DMS53 treated with DMSO at 0.1 percent for 48 hours (cell line): ENCODE measurements around the gene UBR3.
"Not testable (repeated sequence)": the region's sequence is repeated elsewhere in the genome, so short reads cannot be mapped to it uniquely, and the experiment has no call there.

Experiments
- DNase-seq: peaks from one replicate; lab custom pipeline; 2025; ENCODE audit not compliant: unreplicated experiment; lab: John Stamatoyannopoulos, UW

UBR3 gene

DNA sequence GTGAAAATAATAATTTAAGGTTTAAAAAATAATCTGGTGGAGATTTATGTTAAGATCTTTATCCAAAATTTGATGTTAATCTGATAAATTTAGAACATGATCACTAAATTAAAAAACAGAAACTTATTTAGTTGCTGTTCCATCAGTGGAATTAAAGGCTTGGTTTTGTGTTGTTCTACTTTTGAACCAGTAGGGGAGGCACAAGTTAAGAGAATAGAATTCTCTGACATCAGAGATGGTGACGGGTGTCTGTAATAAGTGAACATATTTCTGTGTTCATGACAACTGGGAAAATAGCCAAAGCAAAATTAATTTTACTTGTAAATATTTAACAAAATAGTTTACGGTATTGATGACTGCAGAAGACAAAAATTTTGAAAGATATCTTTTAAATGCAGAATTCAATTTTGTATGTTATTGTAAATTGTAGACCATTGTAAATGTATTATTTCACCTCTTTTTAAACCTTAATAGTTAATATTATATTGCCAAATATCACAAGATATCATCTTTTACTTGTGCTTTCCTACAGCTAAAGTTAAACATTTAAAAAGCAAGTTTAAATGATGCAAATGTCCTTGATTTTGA is 106.0 kb downstream of the UBR3 start:
- peak; percentile 62 for DNase-seq

DNA sequence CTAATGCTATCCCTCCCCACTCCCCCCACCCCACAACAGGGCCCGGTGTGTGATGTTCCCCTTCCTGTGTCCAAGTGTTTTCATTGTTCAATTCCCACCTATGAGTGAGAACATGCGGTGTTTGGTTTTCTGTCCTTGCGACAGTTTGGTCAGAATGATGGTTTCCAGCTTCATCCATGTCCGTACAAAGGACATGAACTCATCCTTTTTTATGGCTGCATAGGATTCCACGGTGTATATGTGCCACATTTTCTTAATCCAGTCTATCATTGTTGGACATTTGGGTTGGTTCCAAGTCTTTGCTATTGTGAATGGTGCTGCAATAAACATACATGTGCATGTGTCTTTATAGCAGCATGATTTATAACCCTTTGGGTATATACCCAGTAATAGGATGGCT is 109.4 kb downstream of the UBR3 start:
- not testable (repeated sequence) for DNase-seq

DNA sequence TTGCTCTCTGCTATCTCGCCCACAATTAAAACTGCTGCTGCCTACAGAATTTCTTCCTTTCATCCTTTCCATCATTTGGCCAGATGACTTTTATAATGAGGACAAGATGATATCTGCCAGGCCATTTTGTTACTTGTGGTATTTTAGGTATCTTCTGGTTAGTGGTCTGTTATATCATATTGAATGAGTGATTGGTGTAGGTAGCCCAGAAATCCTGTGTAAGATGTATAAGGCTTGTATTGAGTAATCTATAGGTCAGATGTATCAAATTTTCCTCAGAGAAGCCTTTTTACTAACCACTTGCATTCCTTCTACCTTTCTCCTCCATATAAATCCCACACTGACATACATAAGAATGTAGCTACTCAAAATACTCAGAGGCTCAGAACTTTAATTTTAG is 118.3 kb downstream of the UBR3 start:
- no peak for DNase-seq

DNA sequence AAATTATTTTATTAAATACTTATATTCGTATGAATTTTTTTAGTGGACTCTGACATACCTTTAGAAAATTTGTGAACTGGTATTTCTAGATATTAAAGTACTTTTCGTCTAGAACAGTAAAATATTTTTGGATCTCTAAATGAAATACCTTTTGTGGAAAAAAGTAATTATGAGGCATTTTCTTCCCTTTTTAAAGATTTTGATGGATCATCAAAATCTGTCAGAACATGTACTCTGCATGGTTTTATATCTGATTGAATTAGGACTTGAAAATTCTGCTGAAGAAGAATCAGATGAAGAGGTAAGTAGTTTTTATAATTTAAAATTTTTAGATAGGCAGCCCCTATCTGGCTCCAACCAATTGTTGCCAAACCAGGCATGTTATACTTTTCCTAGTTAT is 118.8 kb downstream of the UBR3 start:
- no peak for DNase-seq

DNA sequence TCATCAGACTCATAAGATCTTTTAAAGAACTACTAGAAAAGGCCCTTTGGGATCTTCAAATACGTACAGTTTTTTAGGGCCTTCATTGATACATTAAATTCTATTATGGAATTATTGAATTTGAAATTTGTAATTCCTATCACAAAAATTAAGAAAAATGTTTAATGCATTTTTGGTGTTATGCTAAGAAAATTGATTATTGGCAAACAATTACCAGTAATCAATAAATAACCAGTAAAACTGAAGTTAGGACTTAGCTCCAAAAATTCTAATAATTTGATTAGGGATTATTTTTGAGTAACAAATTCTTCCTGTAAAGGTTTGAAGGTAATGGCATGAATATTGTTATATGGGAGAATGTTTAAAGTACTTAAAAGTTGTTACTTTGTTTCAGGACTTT is 119.3 kb downstream of the UBR3 start:
- no peak for DNase-seq

DNA sequence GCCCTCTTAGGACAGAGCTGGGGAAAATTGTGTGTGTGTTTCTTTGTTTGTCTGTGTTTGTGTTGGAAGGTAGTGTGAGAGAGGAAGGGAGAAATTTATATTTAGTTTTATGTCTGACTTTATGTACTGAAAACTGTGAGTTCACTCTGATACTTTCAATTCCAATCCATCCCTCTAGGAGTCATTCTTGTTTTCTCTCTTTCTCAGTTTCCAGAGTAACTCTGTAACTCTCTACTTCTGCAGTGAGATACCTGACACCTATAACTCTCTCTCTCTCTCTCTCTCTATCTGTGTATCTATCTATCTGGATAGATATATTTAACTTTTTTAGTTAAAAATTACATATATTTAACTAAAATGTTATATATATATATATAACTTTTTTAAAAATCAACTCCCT is 128.7 kb downstream of the UBR3 start:
- DNase-seq: no peak

DNA sequence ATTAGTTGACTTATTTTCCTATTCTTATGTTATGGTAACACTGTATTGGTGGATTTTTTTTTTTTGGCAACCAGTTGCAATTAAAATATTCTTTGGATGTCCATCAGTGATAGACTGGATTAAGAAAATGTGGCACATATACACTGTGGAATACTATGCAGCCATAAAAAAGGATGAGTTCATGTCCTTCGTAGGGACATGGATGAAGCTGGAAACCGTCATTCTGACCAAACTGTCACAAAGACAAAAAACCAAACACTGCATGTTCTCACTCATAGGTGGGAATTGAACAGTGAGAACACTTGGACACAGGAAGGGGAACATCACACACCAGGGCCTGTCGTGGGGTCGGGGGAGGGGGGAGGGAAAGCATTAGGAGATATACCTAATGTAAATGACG is 130.0 kb downstream of the UBR3 start:
- DNase-seq: not testable (repeated sequence)

DNA sequence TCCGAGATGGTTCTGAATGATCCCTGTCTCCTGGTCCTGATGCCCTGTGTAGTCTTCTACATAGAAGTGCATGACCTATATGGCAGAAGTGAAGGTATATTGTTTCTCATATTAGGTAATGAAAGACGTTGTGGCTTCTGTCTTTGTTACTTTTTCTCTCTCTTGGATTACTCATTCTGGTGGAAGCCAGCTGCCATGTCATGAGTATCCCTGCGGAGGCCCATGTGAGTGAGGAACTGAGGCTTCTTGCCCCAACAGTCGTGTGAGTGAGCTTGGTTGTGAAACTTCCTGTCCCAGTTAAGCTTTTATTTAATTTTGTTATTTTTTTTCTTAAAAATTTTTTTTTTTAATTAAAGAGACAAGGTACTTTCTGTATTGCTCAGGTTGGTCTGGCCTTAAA is 134.7 kb downstream of the UBR3 start:
- no peak for DNase-seq

DNA sequence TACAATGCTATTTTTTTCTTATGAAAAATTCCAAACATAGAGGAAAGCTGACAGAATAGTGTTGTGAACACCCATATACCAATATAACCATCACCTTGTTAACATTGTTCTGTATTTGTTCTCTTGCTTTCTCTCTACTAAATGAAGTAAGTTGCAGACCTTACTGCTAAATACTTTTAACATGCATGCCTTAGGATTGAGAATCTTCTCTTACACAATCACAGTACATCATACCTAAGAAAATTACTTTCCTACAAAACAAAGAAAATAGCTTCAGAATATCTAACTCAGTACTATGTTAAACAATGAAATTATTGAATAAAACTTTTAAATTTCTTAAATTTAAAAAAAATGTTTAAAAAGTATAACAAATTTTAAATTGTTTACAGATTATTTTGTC is 136.5 kb downstream of the UBR3 start:
- no peak for DNase-seq

DNA sequence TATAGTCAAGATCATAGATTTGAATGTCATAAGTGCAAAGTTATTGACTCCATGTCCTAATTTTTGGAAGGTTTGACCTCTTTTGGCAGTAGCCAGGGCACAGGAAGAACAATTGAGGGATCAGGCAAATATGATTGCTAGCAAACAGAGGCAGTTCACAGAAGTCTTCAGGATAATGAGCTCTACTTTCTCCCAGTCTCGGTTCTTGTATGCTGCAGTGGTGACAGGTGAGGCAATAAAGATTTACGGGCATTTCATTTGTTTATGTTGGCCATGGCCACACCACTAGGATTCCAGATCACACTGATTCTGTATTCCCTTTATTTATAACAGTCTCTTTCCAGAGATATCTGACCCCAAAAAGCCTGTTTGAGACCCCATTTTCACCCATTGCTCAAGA is 137.5 kb downstream of the UBR3 start:
- DNase-seq: no peak

DNA sequence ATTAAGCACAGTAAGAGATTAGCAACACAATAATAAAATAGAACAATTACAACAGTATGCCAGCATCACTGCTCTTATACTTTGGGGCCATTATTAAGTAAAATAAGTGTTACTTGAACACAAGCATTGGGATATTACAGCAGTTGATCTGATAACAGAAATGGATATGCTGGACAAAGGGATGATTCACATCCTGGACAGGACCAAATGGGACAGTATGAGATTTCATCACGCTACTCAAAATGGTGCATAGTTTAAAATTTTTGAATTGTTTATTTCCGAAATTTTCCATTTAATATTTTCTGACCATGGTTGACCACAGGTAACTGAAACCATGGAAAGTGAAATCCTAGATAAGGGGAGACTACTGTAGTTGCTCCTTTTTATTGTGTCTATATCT is 138.2 kb downstream of the UBR3 start:
- DNase-seq: no peak

DNA sequence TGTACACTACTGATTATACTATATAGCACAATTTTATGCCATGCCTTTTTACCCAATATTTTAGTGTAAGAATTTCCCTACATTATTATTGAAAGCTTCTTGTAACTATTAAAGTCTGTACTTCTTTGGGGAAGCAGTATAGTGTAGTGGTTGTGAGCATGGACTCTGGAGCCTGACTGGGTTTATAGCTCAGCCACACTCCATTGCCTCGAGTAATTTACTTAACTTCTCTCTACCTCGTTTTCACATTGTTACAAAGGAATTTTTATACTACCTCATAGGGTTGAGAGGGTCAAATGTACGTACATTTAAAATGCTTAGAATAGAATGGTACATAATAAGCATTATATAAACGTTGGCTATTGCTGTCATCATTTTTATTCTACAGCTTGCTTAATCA is 139.2 kb downstream of the UBR3 start:
- no peak for DNase-seq

DNA sequence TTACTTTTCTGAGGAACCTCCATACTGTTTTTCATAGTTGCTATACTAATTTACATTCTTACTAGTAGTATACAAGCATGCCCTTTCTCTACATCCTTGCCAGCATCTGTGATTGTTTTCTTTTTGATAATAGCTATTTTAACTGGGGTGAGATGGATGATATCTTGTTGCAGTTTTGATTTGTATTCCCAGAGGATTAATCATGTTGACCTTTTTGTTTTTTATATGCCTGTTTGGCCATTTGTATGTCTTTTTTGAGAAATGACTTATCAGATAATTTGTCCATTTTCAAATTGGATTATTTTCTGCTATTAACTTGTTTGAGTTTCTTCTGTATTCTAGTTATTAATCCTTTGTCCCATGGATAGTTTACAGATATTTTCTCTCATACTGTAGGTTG is 141.5 kb downstream of the UBR3 start:
- DNase-seq: no peak

DNA sequence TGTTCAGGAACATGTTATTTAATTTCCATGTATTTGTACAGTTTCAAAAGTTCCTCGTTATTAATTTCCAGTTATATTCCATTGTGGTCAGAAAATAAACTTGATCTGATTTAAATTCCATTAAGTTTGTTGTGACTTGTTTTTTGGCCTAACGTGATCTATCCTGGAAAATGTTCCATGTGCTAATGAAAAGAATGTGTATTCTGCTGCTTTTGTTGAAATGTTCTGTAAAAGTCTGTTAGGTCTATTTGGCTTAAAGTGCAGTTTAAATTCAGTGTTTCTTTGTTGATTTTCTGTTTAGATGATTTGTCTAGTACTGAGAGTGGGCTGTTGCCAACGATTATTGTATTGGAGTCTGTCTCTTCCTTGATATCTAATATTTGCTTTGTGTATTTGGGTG is 148.0 kb downstream of the UBR3 start:
- DNase-seq: no peak

DNA sequence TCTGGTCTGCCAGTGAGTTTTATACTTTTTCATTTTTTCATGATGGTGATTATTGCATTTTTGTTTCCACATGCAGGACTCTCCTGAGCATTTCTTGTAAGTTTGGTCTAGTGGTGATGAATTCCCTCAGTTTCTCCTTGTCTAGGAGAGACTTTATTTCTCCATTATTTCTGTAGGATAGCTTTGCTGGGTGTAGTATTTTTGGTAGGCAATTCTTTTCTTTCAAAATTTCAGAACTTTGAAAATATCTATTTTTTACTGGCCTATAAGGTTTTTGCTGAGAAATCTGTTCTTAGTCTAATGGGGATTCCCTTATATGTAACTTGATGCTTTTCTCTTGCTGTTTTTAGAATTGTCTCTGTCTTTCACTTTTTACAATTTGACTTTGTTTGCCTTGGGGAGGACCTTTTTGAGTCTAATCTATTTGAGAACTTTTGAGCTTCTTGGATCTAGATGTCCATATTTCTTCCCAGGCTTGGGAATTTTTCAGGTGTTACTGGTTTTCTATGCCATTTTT is 149.1 kb downstream of the UBR3 start:
- DNase-seq: no peak

DNA sequence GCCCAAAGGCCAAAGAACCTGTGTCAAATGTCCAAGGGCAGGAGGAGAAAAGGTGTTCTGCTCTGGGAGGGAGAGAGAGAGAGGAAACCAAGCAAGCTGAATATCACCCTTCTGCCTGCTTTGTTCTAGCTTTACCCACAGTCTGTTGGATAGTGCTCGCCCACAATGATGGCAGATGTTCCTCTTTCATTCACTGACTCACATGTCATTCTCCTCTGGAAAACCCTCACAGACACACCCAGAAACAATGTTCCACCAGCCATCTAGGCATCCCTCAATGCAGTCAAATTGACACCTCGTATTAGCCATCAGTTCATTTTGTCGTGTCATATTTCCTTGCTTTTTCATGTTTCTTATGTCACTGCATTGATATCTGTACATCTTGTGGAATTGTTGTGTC is 150.3 kb downstream of the UBR3 start:
- DNase-seq: no peak

DNA sequence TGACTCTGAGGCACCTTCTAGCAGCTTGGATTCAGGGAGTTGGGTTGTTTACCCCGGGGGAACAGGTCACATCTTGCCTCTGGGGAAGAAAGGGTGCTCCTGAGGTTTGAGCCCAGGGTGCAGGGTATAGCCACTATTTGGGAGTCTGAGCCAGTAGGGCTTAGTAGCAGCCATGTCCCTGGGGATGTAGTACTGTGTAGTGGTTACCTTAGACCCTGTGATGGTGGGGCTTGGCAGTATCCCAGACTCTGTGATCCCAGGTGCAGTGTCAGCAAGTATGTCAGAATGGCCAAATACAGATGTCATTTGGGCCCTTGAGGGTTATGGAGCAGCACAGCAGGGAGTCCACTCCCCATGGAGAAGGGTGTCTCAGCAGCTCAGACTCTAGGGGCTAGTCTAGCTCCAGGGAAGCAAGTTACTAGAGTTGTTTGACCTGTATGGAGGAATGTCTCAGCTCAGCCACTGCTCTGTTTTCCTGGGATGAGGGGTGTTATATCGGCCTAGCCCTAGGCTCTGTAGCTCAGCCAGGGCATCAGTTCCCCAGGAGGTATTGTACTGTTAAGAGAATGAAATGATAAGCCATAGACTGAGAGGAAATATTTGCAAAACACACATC is 151.3 kb downstream of the UBR3 start:
- no peak for DNase-seq

DNA sequence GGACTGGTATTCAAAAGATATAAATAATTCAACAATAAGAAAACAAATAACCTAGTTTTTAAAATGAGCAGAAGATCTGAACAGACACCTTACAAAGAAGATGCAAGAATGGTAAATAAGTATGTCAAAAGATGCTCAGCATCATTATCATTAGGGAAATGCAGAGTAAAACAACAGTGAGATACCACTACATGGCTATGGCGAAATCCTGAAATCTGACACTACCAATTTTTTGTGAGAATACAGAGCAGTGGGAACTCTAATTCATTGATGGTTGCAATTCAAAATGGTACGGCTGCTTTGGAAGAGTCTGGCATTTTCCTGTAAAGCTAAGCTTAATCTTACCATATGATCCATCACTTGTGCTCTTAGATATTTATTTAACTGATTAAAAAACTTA is 151.8 kb downstream of the UBR3 start:
- no peak for DNase-seq

DNA sequence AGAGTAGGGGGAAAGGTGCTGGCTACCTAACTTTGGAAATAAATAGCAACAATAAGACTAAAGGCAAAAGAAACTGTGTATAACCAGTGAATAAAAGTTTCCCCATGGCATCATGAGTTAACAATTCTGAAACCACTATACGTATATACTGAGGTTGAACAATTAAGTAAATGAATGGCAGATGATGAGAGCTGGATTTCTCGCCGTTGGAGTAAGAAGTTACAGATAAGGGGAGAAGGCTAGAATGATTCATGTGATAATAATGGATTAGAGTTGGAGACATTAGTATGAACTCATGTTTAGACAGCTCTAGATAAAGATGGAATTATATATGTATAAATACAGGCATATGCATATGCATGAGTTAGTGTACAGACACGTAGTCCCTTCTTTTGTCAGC is 152.7 kb downstream of the UBR3 start:
- no peak for DNase-seq

DNA sequence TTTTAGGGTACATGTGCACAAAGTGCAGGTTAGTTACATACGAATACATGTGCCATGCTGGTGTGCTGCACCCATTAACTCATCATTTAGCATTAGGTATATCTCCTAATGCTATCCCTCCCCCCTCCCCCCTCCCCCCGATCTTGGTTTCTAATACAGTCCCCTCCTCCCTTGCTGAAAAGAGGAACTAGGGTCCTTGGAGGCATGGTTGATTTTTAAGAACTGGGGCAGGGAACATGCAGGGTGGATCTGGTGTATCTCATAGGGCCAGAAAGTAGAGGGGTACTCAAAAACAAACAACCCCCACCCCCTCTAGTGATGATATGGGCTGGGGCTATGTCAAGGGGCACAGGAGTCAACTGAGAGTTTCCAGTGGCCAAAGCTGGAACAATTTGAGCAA is 153.4 kb downstream of the UBR3 start:
- DNase-seq: no peak

DNA sequence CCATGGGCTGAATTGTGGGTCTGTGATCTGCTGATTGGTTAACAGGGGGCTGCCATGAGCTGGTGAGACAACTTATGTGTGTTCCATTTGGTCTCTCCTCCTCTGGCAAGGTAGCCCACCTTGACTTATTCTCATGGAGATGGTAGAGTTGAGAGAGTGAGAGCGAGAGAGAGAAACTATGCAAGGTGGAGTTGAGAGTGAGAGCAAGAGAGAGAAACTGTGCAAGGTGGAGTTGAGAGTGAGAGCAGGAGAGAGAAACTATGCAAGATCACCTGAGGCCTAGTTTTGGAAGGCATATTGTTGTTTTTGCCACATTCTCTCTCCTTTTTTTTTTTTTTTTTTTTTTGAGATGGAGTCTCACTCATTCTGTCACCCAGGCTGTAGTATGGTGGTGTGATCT is 155.7 kb downstream of the UBR3 start:
- DNase-seq: no peak

DNA sequence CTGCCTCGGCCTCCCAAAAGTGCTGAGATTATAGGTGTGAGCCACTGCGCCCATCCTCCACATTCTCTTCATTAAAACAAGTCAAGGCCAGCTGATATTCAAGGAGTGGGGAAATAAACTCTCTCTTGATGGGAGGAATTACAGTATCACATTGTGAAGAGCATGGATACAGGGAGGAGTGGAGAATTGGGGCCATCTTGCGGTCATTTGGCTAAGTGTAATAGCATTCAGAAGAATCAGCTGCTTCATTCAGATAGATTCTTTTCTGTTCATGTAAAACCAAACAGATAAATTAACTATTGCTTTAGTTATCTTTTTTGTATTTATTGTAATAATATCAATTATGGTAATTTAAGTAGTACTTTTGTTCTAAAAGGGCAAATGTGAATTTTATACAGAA is 156.3 kb downstream of the UBR3 start:
- DNase-seq: no peak

DNA sequence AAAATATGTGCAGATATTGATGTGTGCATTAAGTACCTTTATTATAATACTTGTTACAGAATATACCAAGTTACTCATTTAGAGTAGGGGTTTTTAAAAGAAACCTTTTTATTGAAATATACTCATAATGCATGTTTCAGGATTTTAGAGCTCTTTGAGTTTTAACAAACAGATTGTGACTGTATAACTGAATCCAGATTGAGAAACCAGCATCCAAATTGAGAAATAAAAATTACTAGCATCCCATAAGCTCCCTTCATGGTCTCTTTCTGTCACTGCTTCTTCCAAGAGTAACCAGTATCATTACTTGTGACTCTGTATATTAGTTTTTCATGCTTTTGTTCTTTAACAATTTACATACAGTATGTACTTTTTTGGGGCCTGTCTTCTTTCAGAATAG is 156.9 kb downstream of the UBR3 start:
- DNase-seq: no peak
